Skeletal muscle satellite cell (primary cell): Measurements from ENCODE around the gene FHL5. TPM values are rescaled to one million over a fixed set of nuclear protein-coding genes. Genes with fewer than 3 reads are reported as not detected.

Experiments
- H3K27me3 ChIP-seq: 2 replicates; pipeline ENCODE4 v1.7.0; 2013; ENCODE audit warnings: low read length; ENCODE audit not compliant: control insufficient read depth, insufficient read depth
- H3K36me3 ChIP-seq: 2 replicates; pipeline ENCODE4 v1.7.0; 2013; ENCODE audit warnings: mild to moderate bottlenecking, control low read depth, low read length; ENCODE audit not compliant: insufficient read depth
- H3K4me1 ChIP-seq: 2 replicates; pipeline ENCODE4 v1.7.0; 2013; ENCODE audit warnings: low read length; ENCODE audit not compliant: control insufficient read depth, insufficient read depth
- H3K4me2 ChIP-seq: 2 replicates; pipeline ENCODE4 v1.7.0; 2013; ENCODE audit warnings: mild to moderate bottlenecking, low read length
- H3K4me3 ChIP-seq: 2 replicates; pipeline ENCODE4 v1.7.0; 2013; ENCODE audit warnings: low read length
- H3K9ac ChIP-seq: 2 replicates; pipeline ENCODE4 v1.7.0; 2013; ENCODE audit warnings: mild to moderate bottlenecking, low read depth, low read length, moderate library complexity
- H3K9me3 ChIP-seq: replicated peaks from 2 replicates; pipeline ENCODE4 v1.7.0; 2013; ENCODE audit warnings: mild to moderate bottlenecking, control low read depth, low read length
- small RNA-seq: library from RNA; depleted of rRNA; stranded (forward); fragments of <200 nt; gene quantifications from one replicate; pipeline ENCODE3, GENCODE V24; 2012

FHL5 gene

GRCh38 chr6:96653181-96653580 is 90.3 kb downstream of the FHL5 start:
- Histone ChIP-seq H3K4me2 (no peak overlapping the region), H3K9me3 (no peaks in the 10 kb centered on the region), H3K36me3 (no peaks in the 10 kb centered on the region), H3K27me3 (no peaks in the 10 kb centered on the region), H3K4me1 (no peaks in the 10 kb centered on the region), H3K9ac (no peak overlapping the region), H3K4me3 (no peak overlapping the region)

- H3K4me2 ChIP-seq: no peak overlapping the region
- no peaks in the 10 kb centered on the region for H3K27me3 ChIP-seq
- no peak overlapping the region for H3K9ac ChIP-seq
- H3K9me3 ChIP-seq: no peaks in the 10 kb centered on the region
- no peaks in the 10 kb centered on the region for H3K4me1 ChIP-seq
- H3K36me3 ChIP-seq: no peaks in the 10 kb centered on the region
- H3K4me3 ChIP-seq: no peak overlapping the region
These were observed 93.6 kb downstream of the FHL5 start for GRCh38 chr6:96656567-96656966.

- no peak overlapping the region for H3K9ac ChIP-seq
- no peaks in the 10 kb centered on the region for H3K36me3 ChIP-seq
These were observed 94.4 kb downstream of the FHL5 start for GRCh38 chr6:96657344-96657743.

GRCh38 chr6:96659084-96659845 is 96.3 kb downstream of the FHL5 start:
- Histone ChIP-seq H3K36me3 (no peaks in the 10 kb centered on the region), H3K4me3 (no peak overlapping the region), H3K9ac (no peak overlapping the region), H3K27me3 (no peaks in the 10 kb centered on the region), H3K4me1 (no peaks in the 10 kb centered on the region), H3K9me3 (no peaks in the 10 kb centered on the region), H3K4me2 (no peak overlapping the region)

More at GRCh38 chr6:96657344-96657743, 94.4 kb downstream of the FHL5 start:
- no peak overlapping the region for H3K4me2 ChIP-seq
- no peak overlapping the region for H3K4me3 ChIP-seq
- H3K9me3 ChIP-seq: no peaks in the 10 kb centered on the region
- no peaks in the 10 kb centered on the region for H3K27me3 ChIP-seq
- H3K4me1 ChIP-seq: no peaks in the 10 kb centered on the region

Small RNAs within 50 kb of the gene (small RNA-seq; reads per million reads assigned to genes)
- gene RNU4-70P: not detected
